Stimulated activated CD8-positive, alpha-beta memory T cell treated with anti-CD3 and anti-CD28 coated beads, Interleukin-15, amount 100 ng/mL, for 4 hours (primary cell): ENCODE data around the gene KRT3.

ENCODE experiments used
- DNase-seq, 2 donors: peaks; one replicate each; pipeline ENCODE4 v3.0.0-alpha.2; 2020; ENCODE audit warnings: low read depth in 2 of 2

The KRT3 gene

DNA sequence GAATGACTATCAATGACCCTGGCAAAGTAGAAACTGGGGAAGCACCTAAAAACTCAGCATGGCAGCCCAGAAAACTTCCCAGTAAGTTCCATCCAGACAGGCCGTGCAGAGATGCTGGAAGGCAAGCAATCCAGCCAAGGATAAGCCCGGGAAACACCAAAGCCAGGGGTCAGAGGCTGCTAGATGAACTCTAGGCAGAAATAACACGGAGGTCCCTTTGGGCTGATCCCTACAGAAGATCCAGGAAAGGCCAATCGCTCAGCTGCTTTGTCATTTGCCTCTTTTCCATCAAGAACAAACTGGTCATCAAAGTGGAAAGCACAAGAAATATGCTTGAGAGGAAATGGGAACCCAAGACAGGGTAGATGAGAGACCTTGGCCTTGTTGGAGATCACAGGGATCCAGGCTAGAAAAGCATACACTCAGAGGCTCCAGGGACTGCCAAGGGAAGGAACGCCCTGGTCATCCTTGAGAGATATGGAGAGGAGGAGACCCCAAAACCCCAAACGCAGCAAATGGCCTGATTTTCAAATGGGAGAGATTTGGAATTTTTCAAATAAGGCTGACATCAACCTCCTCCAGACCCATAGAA lies 31.7 kb upstream of the KRT3 start:
- no peak for DNase-seq

DNA sequence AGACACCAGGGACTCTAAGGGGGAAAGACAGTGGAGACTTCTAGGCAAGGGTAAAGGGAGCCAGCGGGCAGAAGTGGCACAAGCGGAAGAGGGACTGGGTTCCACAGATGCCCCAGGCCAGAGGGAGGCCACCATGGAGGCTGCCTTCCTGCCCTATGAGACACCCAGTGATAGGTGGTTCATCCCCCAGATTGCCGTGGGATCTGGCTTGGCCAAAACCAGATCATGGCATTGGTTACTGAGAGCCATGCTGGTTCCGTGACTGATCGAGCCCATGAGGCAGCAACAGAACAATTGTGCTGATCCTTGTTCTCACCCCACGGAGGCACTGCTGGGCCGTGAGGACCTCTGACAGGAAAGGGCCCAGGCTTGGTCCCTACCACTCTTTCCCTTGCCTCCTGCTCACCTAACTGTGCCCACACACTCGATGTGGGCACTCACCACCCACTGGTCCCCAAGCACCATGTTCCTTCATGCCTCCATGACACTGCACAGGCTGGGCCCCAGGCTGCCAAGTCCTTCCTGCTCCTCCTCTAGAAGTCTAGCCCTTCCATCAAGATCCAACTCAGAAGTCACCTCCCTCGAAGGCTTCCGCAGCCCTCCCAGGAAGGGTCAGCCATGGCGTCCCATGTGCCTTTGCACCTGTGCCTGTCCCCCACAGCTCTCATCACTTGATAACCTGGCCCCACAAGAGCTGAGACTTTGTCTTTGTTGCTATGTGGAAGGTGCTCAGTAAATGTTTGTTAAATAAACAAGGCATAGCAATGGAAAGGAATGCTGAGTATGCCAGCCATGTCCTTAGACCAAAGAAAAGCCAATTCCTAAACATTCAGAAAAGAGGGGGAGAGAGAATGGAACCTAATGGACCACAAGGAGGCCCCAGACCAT lies 30.9 kb upstream of the KRT3 start:
- no peak for DNase-seq

DNA sequence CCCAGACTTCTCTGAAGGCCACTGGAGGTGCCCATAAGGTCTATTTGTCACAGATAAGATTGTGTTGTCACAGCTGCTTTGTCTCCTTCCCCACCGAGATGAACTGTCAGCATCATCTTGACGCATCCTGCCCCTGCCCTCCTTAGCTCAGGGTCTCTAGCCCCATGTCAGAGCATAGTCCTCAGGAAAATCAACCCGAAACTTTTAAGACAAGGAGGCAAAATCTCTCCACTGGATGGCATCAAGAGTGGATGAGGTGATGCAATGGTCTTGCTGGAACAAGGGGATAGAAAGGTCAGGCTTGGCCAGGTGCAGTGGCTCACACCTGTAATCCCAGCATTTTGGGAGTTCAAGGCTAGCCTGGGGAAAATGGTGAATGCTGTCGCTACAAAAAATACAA lies 30.0 kb upstream of the KRT3 start:
- no peak for DNase-seq

DNA sequence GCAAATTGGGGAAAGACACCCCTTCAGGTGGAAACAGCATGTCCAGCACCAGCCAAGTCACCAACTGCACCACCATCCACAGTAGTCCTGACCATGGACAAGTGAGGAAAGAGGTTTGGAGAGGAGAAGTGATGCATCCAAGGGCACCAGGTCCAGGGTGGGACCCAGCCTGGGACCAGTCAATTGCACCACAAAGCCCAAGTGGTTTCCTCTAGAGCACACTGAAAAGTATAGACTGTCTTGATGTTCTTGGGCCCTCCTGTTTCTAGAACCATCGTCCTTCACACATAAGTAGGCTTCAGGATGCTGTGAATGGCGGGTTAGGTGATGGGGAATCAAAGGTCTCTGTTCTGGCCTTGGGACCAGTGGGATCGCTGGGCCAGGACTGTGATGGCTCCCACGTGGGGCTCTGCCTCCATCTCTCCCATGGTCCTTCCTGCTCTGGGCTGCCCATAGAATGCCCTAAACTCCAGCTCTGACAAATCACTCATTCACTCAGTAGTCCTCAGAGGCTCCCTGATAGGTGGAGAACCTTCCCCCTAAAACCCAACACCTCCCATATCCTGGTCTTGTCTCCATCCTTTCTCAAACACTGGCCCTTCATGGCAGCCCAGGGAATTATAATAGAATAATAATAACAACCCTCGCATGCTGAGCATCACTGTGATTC lies 29.0 kb upstream of the KRT3 start:
- DNase-seq, result no peak

DNA sequence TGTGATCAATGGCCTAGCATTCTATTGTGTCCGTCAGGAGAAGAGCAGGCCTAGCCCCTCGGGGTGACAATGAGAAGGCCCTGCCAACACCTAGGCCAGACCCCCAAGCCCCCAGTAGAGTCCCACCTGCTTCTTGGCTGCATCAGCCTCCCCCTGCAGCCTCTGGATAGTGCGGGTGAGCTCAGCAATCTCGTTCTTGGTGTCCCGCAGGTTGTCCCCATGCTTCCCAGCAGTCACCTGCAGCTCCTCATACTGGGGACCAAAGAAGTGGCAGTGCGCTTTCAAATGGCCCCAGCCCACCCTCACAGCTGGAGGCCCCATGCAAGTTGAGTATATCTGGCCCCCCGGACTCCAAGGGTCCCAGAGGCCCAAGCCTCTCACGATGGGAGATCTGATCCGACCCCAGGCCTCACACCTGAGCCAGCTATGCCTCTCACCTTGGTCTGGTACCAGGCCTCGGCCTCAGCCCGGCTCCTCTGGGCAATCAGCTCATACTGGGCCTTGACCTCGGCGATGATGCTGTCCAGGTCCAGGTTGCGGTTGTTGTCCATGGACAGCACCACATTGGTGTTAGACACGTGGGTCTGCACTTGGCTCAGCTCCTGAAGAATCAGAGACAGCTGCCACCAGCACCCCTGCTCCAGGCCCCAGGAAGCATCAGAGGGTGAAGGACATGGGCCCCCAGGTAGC lies 28.0 kb upstream of the KRT3 start:
- no peak for DNase-seq

DNA sequence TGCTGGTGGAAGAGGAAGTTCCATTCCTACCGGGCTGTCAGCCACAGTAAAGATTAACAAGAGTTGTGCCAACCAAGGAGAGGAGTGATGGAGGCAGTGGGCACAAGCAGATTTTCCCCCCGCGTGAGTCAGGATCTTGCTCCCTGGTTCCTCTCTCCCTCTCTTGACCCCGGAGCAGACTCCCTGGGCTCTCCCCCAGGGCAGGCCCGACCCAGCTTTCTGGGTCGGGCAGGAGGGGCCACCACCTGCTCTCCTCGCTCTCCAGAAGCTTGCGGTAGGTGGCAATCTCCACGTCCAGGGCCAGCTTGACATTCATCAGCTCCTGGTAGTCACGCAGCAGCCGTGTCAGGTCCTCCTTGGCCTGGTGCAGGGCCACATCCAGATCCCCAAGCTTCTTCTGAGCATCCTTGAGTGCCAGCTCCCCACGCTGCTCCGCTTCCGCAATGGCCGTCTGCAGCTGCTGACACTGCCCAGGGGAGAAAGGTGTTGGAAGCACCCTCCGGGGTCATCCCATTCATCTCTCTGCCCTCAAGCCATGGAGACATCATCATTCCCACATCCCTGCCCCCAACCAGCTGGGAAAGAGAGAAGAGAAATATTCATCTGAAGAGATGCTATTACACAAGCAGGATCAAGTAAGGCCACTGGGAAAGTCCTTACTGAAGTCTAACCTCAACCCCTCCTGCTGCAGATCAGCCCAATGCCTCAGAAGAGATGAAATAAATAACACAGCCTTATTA lies 27.0 kb upstream of the KRT3 start:
- no peak for DNase-seq

DNA sequence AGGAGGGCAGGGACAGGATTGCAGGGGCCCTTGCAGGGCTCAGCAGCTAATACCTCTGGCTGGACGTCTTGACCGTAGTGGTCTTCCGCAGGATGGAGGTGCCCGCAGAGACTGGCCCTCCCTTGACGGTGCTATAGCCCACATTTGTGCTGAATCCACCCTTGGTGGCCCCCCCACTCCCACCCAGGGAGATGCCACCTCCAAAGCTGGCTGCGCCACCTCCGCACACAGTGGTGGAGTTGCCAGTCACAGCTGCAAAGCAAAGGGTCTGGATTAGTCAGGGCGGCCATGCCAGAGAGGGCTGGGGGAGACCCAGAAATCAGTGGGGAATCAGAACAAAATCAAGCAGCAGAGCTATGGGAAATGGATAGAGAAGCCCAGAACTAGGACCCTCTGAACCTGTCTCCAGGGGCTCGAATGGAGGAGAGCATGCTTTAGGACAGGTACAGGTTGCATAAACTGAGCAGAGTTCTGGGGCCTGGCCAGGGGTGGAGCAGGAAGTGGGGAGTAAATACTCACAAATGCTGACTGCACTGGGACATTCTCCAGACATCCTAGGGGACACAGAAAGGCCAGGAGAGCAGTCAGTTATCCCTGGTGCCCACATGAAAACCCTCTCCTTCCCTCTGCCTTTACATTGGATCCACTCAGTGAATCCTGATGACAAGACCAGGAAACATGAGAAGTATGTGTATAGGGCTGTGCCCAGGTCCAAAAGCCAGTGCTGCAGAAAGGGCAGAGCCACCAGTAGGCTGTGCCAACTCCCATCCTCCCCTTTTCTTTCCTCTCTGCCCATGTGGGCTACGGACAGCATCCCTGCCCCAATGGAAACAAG lies 26.1 kb upstream of the KRT3 start:
- DNase-seq, result no peak

DNA sequence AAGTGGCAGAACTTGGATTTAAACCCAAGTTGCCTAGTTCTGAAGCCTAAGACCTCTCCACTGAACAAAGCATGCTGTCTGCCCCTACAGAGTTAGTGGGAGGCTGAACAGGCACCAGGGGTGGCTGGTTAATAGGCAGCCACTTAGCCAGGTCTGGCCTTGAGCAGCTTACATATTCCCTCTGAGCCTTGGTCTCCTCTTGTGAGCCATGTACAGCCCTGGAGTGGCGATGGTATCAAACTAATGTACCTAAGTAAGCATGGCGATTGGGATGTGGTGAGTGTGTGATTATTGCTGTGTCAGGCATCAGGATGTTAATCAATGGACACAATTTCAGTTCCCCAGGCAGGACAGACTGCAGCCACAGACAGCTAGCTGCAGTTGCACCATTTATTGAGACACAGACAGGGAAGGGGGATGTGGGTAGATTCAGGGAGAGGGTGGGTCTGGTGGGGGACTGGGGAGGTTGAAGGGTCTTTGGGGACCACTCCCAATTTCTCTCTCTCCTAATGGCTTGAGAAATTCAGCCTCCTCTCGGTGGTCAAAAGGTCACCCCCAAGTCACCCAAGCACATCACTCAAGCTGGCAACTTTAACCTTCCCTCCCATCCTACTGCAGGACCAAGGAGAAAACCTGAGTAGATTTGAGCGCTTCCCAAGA lies 25.3 kb upstream of the KRT3 start:
- DNase-seq, result no peak

DNA sequence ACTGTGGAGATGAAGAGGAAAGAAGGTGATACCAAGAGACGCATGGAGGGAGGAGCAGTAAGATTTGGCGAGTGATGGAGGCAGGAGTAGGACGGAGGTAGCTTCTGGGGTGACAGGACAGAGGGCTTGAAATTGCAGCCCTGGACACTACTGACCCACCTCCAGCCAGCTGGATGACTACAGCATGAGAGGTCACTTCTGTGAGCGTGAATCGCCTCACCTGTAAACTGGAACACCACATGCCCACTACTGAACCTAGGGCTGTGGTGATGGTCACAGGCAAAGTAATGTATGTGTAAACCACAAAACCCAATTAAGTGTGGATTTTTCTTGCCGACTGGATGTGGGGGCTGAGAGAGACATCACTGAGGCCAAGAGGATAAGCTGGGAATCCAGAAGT lies 24.6 kb upstream of the KRT3 start:
- no peak for DNase-seq

DNA sequence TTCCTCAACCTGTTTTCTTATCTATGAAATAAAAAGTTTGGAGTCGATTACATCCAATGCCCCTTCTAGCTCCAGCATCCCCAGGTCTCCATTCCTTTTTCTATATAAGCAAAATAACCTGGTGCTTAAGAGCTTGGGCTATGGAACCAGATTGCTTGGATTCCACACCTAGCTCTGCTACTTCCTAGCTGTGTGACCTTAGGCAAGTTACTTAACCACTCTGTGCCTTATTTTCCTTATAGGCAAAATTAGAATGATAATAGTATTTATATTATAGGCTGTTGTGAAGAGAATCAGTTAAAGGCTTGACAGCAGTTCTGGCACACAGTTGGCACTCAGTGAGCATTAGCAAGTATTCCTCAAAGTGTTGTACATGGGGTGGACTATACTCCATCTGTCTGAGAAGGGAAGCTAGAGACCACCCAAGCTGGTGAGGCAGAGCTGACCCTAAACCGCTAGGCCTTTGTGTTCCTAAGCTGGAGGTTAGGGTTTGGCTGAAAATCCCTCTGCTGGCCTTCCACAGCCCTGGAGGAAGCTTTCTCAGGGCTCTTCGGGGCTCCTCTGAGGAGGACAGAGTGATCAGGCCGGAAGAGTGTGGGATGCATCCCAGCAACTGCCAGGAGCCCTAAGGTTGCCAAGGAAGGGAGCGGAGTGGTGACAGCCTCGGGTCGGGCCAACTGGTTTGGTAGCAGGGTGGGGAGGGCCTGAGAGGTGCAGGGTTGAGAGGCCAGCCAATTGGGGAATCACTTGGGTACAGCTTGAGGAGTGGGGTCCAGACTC lies 24.0 kb upstream of the KRT3 start:
- no peak for DNase-seq

DNA sequence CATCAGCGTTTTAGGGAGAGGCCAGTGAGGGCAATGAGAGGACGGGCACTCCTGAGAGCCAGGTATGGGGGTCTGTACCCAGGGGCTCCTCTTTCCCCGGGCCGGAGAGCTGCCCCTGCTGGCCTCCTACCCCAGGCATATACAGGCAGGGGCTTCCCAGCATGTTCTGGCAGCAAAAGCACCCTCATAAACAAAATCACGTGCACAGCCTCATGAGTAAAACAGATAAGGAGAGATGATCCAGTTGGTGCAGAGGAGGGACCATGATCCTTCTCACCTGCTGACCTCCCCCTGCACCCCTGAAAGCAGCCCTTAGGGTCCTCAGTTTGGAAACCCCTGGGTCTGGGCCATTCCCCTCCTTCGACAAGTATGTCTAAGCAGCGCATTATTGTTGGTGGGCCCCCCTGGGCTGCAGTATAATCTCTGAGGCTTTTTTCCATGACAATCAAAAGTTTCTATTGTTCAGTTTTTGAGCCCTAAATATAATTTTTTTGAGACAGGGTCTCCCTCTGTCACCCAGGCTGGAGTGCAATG lies 23.0 kb upstream of the KRT3 start:
- DNase-seq, result no peak

DNA sequence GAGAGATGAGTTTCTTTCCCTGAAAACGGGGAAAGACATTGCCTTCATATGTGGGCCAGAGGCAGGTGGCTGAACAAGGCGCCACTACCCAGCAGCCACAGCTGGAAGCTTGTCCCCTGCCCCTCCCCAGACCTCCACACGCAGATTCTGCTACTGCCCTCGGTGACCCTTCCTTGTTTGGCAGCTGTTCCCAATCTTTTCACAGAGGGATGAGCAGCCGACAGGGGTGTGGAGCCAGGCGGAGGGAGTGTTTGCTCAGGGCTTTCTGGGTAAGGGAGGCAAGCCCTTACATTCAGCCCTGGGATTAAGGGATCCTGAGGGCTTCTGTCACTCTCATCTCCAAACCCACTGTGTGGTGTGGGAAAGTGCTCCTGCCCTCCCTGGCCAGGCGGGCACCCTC lies 22.5 kb upstream of the KRT3 start:
- no peak for DNase-seq

DNA sequence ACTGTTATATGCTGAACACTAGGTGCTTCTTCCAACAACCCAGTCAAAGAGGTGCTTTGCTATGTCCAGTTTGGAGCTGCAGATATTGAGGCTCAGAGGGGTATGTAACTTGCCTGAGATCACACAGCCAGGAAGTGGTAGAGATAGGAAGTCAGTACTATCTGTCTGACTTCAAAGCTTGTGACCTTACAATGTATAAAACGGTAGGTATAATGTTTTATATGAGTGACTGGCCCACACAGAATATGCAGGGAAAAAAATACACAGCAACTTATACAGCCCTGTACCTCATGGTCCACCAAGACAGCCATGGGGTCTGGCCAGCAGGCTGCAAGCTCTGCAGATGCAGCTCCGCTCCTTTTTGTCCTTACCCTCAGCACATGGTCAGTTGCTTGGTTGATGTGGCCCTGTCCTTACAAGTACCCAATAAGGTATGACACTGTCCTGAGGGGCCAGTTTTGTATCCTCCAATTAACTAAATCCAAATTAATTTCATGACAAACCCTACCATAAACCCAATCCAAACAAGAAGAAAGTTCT lies 21.9 kb upstream of the KRT3 start:
- DNase-seq, result no peak

DNA sequence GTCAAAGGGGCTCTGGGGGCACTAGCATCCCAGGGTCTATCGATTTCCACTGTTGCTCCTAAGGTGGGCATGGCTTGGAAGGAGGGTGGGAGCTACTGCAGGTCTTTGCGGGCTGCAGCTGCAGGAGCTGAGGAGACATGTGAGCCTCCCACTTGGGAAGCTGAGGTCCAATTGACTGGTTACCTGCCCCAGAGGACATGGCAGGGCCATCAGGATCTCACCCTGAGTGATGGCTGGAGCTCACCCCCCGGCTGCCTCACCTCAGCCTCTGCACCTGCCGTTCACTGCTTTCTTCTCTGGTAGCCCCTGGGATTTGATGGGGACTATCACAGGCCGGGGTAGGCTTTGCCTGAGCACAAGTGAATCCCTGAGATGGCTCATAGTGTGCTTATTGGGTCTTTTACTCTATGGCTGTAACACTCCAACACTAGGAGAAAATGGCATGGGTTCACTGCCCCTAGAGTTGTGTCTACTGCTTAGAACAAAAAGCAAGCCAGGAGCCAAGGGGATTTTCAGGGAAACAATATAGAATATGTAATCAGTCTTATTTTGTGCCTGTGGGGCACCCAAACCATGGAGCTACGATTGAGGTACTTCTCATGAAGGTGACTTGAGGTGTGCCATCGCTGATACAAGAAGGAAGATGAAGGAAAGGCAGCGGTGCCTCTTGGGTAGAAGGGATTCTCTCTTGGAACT lies 21.2 kb upstream of the KRT3 start:
- no peak for DNase-seq

DNA sequence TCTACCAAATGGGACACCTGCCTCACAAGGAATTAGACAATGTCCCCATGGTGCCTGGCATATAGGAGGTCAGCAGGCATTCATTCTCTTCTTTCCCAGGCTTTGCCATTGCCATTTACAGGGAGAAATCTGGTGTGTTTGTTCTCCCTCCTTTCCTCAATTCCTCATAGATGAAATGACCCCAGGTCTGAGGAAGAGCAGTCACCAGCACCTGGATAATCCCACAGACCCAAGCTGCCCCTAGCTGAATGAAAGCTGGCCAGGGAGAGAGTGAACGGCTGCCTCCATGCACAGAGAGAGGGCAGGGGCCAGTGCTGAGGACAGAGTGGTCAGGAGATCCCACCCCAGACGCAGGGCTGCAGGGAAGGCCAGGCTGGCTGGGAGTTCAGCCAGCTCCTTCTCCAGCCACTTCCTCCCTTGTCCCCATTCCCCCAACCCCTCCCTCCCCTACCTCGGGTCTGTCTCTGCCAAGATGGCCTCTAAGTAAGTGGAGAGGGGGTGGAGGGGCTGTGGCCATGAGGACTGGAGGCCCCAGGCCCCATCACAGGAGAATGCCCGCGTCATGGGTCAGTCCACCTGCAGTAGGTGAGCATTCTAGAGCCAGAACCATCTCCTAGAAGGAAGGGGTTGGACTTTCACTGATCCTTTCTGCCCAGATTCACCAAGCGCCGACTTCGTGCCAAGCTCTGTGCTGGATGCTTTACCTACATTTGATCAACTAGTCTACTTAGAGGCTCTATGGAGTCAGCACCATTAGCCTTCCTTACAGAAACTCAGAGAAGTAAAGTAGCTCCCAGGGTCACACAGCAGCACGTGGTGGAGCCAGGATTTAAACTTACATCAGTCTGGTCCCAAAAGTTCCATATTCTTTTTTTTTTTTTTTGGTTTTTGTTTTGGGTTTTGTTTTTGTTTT lies 20.0 kb upstream of the KRT3 start:
- DNase-seq, result no peak

DNA sequence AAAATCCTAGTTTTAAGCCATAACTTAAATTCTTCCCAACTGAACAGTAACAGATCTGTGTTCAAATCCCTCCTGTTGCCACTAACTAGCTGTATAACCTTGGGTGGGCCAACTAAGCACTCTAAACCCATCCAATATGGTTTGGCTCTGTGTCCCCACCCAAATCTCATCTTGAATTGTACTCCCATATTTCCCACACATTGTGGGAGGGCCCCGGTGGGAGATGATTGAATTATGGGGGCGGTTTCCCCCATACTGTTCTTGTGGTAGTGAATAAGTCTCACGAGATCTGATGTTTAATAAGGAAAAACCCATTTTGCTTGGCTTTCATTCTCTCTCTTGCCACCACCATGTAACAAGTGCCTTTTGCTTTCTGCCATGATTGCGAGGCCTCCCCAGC lies 19.2 kb upstream of the KRT3 start:
- no peak for DNase-seq

DNA sequence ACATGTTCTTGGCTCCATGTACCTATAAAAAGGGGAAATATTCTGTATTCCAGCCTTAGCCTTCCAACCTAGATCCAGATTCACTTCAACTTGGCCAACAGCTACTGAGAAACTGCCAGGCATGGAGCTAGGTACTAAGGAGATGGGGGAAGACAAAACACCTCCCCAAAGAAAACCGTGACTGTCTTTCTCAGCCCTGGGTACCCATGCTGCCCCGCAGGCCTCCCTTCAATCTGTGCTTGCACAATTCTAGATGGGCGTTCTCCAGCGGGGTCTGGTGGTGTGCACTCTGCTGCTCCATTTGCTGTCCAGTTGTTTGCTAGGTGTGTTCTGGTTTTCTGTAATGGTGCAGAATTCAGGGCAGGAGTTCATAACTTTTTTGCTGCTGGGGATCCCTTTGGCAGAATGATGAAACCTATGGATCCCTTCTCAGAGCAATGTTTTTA lies 18.8 kb upstream of the KRT3 start:
- DNase-seq, result no peak
